HG03095 (cell line): ENCODE measurements around the gene KASH5.
"Not testable (repeated sequence)": the region's sequence is repeated elsewhere in the genome, so short reads cannot be mapped to it uniquely, and the experiment has no call there.

Experiments used
- ATAC-seq: cut with Tn5 transposase; IDR thresholded peaks from one replicate; pipeline ENCODE4 v1.9.1; 2021; ENCODE audit warnings: moderate library complexity; ENCODE audit not compliant: unreplicated experiment

The KASH5 gene

DNA sequence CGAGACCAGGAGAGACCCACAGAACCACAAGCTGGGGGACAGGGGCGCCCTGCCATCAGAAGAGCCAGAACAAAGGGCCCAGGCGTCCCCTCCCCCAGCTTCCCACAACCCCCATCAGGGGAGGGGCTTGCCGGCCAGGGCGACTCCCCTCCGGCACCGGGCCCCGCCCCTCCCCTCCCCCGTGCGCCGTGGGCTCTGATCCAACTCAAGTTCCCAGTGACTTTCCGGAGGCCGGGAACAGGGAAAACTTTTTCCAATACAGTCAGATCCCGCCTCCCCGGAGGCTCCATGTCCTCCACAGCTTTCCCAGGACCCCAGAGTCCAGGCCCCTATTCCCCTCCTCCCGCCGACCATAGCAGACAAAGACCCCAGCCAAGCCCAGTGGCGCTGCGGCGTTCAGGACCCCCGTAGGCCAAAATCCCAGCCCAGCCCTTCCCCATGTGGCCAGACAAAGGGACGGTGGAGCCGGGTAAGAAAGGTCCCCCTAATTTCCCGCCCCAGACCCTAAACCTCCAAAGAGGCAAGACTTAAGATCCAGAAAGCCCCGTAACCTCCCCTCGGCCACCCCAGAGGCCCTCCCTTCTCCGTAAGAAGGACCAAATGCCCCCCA lies 26.5 kb upstream of the KASH5 start:
- no peak for ATAC-seq

DNA sequence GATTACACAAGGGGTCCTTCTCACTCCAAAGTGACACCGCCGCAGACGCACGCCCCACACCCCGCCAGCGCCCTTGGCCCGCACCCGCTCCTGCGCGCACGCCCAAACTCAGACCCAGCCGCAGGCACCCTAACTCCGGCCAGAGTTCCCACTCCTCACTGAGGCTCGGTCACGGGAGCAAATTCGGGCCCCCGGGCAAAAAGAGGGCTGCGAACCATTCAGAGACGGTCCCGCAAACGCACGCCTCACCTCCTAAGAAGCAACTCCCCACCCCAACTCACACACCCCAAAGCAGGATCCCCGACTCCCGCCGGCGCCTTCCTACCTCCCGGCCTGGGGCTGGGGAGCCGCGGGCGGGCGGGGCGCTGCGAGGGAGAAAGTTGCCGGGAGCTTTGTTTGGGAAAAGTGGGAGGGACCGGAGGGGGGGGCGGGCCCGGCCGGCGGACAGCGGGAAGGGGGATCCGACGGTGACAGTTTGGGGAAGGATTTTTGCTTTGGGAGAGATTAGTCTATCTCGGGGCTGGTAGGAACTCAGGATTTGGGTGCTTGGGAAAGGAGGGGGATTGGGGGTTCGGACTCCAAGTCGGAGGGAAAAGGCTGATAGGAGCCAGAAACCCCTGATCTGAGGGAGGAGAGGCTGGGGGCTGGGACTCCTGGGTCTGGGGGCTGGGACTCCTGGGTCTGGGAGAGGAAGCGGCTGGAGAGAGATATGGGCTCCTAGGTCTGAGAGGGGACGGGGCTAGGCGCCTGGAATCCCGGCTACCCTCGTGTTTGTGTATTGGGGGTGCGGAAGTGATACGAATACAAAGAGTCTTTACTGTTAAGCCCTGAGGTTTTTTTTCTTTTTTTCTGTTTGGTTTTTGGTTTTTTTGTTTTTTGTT lies 25.8 kb upstream of the KASH5 start, which contains the start of gene TEAD2:
Gene TEAD2, minus strand, starts transcription at position 369 of the 881 bp plus-strand sequence. CDS start 2,341 bp downstream, outside the sequence.
- ATAC-seq, result no peak

DNA sequence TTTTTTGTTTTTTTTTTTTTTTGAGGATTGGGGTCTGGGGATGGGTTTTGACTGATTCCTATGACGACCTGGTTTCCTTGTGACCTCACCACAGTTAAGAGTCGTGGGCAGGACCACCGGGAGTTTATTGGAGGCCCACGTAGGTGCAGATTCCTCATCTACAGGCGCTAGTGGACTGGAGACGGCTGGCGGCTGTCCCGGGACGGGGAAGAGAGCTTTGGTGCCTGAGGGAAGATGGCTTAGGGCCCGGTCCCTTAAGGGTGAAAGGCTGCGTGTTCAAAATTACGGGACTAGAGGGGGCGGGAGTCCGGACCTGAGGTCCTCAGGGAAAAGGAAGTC lies 25.2 kb upstream of the KASH5 start:
- no peak for ATAC-seq

DNA sequence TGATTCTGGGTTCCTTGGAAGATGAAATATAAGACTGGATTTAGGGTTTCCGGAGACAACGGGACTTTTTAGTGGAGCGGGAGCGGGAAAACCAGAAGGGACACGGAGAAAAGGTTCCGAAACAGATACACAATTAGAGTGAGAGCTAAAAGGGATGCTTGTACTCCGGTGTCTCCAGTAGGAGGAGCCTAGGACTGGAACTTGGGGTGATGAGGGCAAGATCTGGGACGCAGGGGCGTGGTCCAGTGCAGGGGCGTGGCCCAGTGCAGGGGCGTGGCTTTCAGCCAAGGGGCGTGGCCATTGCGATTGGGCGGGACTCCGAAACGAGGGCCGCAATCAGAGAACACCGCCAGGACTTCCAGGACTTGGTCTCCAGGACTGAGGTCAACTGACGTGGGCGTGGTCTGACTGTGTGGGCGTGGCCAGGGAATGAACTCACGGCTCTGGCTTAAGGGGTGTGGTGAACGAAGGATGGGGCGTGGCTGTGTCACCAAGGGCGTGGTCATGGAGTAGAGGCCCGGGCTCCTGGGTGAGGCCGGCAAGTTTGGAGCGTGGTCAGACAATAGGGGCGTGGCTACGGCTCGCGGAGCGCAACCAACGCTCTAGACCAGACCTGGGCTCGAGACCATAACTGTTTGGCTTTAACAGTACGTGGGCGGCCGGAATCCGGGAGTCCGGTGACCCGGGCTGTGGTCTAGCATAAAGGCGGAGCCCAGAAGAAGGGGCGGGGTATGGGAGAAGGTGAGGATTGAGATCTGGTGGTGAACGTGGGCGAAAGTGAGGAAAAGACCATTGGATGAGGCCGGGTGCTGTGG lies 24.6 kb upstream of the KASH5 start, which contains the start of gene DKKL1:
Gene DKKL1, plus strand, starts transcription at position 610 of the 815 bp plus-strand sequence. Its CDS starts 122 bp downstream, at position 732.
- peak; percentile 58 for ATAC-seq

DNA sequence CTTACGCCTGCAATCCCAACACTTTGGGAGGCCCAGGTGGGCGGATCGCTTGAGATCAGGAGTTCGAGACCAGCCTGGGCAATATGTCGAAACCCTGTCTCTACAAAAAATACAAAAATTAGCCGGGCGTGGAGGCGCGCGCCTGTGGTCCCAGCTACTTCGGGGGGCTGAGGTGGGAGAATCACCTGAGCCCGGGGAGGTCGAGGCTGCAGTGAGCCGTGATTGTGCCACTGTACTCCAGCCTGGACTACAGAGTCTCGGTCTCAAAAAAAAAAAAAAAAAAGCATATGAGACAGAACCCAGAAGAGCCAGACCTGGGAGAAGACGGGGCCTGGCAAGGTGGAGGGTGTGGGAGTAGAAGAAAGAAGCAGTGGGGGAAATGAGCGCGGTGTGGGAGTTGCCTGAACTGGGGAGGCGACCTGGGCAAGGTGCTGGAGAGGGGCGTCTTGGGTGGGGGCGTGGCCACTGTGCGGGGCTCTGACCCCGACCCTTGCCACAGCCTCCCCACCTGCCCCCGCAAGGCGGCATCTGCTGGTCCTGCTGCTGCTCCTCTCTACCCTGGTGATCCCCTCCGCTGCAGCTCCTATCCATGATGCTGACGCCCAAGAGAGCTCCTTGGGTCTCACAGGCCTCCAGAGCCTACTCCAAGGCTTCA lies 23.8 kb upstream of the KASH5 start:
- no peak for ATAC-seq

DNA sequence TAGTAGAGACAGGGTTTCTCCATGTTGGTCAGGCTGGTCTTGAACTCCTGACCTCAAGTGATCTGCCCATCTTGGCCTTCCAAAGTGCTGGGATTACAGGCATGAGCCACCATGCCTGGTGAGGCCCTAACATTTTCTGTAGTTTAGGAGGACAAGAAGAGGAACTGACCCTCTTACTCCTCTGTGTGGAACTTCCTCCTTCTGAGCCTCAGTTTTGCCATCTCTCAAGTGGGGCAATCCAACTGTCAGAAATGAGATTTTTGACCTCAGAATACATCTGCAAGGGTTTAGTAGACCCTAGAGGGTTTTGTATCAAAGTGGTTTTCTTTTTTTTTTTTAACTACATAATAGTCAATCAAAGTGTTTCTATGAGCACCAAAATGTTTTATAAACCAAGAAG lies 21.9 kb upstream of the KASH5 start:
- ATAC-seq, result no peak

DNA sequence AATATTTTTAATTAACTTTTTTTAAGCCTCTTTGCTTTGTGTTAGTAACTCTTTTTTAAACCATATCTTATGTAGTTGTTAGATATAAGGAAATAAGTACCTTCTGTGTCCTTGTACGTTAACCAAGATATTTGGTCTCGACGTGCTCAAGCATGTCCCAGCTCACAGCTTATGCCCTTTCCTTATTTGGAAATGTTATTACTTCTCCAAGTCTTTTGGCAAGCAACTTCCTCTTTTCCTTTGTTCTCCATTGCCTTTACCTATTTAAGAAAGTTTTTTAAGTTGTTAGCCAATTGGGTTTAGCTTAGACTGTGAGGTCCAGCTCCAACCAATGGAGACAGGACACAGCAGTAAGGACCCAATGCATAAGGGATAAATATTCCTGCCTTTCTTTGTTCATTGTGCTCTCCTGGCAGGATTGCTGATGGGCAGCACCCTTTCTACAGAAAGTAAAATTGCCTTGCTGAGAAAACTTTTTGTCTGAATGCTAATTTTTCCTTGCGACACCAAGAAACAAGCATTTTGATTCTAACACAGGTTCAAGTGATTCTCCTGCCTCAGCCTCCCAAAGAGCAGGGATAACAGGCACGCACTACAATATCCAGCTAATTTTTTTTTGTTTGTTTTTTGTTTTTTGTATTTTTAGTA lies 19.2 kb upstream of the KASH5 start:
- no peak for ATAC-seq

DNA sequence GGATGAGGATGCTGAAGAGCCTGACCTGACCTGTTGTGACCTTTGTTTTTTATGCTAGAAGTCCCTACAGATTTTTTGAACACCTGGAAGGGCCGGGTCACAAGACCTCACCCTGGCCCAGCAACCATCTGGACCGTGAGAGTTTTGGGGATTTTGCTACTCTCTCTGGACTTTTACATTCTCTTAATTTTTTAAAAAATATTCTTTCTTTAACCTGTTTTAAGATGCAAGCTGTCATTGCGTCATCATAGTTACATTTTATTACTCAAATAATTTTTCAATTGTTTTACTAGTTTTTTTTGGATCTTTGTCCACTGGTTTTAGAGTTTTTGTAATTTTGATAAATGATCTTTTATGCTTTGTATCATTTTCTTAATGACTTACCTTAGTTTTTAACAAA lies 16.9 kb upstream of the KASH5 start:
- no peak for ATAC-seq

DNA sequence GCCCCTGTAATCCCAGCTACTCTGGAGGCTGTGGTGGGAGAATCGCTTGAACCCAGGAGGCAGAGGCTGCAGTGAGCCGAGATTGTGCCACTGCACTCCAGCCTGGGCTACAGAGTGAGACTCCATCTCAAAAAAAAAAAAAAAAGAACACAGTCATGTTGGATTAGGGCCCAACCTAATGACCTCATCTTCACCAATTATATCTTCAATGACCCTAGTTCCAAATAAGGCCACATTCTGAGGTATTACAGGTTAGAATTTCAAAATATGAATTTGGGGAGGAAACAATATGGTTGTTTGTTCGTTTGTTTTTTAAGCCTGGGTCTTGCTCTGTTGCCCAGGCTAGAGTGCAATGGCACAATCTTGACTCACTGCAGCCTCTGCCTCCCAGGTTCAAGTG lies 14.9 kb upstream of the KASH5 start:
- ATAC-seq, result not testable (repeated sequence)

DNA sequence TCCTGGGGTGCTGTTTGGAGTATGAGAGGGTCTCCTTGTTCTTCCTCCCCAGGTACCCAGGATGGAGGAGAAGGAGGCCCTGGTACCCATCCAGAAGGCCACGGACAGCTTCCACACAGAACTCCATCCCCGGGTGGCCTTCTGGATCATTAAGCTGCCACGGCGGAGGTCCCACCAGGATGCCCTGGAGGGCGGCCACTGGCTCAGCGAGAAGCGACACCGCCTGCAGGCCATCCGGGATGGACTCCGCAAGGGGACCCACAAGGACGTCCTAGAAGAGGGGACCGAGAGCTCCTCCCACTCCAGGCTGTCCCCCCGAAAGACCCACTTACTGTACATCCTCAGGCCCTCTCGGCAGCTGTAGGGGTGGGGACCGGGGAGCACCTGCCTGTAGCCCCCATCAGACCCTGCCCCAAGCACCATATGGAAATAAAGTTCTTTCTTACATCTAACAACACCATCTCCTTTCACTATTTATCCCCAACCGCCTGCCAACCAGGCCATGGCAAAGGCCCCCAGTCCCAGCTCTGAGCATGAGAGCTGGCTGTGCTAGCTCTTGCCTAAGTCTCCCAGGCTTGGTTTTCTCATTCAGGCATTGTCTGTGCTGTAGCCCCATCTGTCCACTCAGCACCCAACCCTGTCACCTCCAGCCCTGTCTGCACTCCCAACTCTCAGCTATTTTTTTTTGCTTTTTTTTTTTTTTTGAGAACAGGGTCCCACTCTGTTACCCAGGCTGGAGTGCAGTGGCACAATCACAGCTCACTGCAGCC lies 13.2 kb upstream of the KASH5 start:
- no peak for ATAC-seq

DNA sequence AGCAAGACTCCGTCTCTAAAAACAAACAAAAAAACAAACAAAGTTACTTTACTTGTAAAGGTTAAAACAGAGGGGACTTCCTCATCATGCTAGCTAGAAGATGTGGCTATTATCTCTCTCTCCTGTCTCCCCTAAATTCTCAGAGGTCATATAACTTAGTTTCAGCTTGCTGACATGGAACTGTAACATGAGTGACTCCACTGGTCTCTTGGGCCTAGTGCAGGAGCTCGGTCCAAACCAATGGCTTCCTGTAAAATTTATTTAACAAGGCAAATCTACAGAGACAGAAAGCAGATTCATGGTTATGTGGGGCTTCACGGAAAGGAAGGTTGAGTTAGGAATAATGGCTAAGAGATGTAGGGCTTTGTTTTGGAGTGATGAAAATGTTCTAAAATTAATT lies 9.5 kb upstream of the KASH5 start:
- no peak for ATAC-seq

DNA sequence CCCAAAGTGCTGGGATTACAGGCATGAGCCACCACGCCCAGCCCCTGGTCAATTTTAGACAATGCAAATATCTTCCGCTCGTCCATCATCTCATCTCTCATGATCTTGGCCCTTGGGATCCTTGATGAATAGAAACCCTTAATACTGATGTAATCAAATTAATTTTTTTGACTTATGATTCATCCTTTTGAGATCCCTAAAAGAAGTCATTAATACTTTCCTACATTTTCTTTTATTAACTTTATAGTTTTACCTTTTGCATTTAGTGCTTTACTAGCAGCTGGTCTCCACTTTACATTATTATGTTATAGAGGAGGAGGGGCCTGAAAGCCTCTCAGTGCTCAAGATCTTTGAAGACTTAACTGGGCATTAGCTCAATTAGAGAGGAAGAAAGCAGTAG lies 7.7 kb upstream of the KASH5 start:
- no peak for ATAC-seq

DNA sequence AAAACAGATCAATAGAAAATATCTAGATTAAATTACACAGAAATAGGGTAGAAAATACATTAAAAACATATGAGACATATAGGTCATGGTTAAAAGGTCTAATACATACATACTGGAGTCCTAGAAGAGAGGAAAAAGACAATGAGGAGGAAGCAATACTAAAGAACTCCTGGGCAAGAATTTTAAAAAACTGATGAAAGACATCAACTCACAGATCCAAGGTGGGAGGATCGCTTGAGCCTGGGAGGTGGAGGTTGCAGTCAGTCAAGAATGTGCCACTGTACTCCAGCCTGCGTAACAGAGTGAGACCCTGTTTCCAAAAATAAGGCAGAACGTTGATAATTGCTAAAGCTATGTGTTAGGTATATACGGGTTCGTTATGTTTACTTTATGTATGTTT lies 5.4 kb upstream of the KASH5 start:
- ATAC-seq, result no peak

DNA sequence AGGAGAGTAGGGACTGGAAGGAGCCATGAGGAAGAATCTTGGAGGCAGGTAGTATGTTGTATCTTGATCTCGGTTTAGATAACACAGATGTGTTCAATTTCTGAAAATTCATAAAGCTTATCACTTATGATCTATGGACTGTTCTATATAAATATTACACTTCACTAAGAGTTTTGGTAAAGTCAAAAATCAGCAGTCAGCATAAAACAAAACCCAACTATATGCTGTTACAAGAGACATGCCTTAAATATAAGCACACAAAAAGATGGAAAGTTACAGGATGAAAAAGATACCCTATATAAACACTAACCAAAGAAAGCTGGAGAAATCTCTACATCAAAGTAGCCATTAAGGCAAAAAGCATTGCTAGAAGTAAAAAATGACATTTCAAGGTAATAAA lies 4.5 kb upstream of the KASH5 start:
- ATAC-seq, result no peak

DNA sequence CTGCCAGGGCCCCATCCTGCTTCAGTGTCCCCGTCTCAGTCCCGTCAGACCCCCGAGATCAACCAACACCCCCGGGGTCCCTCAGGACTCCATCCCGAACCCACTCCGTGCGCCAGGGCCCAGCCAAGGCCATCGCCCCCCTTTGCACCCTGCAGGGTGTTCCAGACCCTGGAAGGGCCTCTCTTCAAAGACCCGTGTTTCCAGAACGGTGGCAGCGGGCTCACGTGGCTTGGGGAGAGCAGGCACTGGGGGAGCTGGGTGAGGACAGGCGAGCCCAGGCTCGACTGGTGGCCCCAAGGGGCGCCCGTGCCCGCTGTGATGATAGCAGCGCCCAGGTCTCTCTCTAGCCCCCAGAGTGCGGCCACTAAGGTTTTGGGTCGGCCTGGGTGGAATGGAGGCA lies 1.4 kb downstream of the KASH5 start:
- no peak for ATAC-seq

DNA sequence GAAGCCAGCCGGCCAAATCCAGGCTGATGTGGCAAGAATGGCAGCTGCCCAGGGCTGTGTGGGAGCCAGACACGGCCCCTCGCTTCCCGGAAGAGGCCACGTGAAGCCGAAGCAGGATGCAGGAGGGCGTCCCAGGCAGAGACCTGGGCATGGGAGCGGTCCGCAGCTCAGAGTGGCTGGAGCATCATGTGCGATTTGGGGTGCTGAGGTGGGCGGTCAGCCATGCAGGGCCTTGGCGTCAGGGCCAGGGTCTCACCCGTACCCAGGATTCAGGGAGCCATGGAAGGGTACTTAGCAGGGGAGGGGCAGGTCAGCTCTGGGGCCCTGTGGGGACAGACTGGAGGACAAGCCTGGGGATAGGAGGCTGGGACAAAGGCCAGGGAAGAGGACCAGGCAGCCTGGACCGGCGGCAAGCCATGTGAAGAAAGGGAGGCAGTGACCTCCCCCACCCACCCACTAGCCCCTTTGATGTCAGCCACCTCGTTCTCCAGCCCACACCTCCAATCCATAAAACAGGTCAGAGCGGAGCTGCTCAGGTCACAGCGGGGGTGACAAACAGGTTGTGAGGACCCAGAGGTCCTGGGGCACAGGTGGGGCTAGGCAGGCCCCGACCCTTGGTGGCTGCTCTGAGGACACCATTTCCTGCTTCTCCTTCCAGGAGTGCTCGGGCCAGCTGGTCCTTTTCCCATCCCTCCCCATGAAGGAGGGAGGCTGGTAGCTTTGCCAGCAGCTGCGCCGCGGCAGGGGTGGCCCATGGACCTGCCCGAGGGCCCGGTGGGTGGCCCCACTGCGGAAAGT lies 2.3 kb downstream of the KASH5 start:
- no peak for ATAC-seq

DNA sequence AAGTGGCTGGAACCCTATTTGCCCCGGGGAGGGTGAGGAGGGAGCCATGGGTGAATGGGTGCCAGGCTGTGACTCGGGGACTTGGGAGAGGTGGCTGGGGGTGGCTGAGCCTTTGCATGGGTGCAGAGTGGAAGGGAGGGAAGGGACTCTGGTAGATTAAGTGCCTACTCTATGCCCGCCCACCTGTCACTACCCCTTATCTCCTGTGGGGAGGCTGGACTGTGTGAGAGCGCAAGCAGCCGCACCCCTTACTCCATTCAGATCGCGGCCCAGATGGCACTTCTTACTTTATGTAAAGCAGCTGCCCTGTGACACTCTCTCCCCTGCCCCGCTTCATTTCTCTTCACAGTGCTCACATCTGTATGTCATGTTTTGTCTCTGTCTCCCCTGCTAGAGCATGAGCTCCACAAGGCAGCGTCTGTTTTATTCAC lies 2.9 kb downstream of the KASH5 start:
- ATAC-seq, result no peak

DNA sequence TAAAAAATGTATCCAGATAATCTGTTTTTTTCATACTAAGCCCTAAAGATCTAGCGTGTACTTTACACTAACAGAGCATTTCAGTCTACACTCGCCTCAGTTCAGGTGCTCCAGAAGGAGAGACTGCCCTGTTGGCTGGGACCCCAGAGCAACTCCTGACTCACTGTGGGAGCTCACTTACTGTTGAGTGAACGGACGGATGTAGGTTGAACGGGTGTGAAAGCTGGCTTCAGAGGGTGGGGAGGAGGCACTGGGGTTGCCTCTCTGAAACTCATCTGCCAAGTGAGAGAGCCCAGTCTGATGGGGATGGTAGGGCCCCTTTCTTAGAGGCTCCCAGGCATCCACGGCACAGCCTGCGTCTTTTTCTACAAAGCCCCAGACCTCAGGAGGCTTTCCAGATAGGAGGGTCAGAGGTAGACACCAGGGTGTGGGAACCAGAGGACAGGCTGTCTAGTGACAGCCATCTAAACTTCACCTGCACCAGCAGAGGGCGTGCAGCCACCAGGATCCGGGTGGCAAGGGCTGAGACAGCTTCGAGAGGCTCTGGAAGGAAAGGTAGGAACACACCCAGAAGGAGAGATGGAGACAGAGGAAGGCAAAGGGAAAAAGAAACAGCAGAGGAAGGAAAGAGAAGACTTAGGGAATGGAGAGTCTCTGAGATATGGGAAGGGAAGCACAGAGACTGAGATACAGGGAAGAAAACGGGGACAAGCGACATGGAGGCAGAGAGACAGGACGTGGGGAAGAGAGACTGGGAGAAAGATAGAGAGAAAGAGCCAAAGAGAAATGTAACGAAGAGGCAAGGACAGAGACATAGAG lies 3.7 kb downstream of the KASH5 start:
- ATAC-seq, result no peak
